ENCODE measurements around the gene MED16. TPM values are rescaled to one million over a fixed set of nuclear protein-coding genes. Genes with fewer than 3 reads are reported as not detected.

Gene MED16
- total and polyA plus RNA-seq, 10 donors, result 37.0 to 82.1 (median 52.7) TPM

GRCh38 chr19:920051-920864 lies 27.3 kb upstream of the MED16 start:
- DNase-seq, result peak; percentile 91
- peak overlapping the region in 7 of 8 donors; percentile 42 to 85 (median 60) for H3K27ac ChIP-seq
- intact Hi-C loops (cut with DNase I; ENCODE audit: low total_unique reads), result loop anchor here (2.0 to 10.0 kb wide), 2 partner anchors 57 to 135 kb away; no protein-coding TSS in a partner anchor
- WGBS, 5 donors, result 1 to 3% (median 2%) methylated on average over 60 to 84 of the region's 84 CpGs
- H3K27me3 ChIP-seq (replicated peaks in 1 of 7), result peaks cover 7 to 57% (median 44%) of the 10 kb centered on the region in 7 donors
- H3K36me3 ChIP-seq, result no peaks in the 10 kb centered on the region
- peak in 2 of 3 donors; percentile 60 to 61 for TF ChIP-seq POLR2AphosphoS5 (IDR thresholded peaks at IDR 0.05)
- TF ChIP-seq CTCF (IDR thresholded peaks at IDR 0.05 in 8 of 11, conservative IDR thresholded peaks at IDR 0.05 in 3 of 11), result peak in 2 of 11 experiments; percentile 15 to 28
- TF ChIP-seq POLR2A (IDR thresholded peaks at IDR 0.05), result no peak
- peaks cover 28 to 87% (median 71%) of the 10 kb centered on the region in 6 donors for H3K4me1 ChIP-seq
- peak overlapping the region; percentile 30 to 77 (median 45) for H3K4me3 ChIP-seq
- no peaks in the 10 kb centered on the region for H3K9me3 ChIP-seq

- Histone ChIP-seq H3K36me3 (no peaks in the 10 kb centered on the region), H3K9me3 (no peaks in the 10 kb centered on the region), H3K4me3 (peak overlapping the region; percentile 30 to 77 (median 45)), H3K27ac (peak overlapping the region in 7 of 8 donors; percentile 42 to 85 (median 60)), H3K4me1 (peaks cover 28 to 85% (median 65%) of the 10 kb centered on the region in 6 donors), H3K27me3 (replicated peaks in 1 of 7) (peaks cover 7 to 57% (median 44%) of the 10 kb centered on the region in 7 donors)
- peak in 2 of 3 donors; percentile 49 to 52 for TF ChIP-seq POLR2AphosphoS5 (IDR thresholded peaks at IDR 0.05)
- no peak for TF ChIP-seq POLR2A (IDR thresholded peaks at IDR 0.05)
- TF ChIP-seq CTCF (IDR thresholded peaks at IDR 0.05 in 8 of 11, conservative IDR thresholded peaks at IDR 0.05 in 3 of 11), result peak in 1 of 11 experiments; percentile 2
- WGBS, 5 donors, result 1 to 3% (median 3%) methylated on average over 29 to 68 of the region's 68 CpGs
- peak; percentile 87 for DNase-seq
- intact Hi-C loops (cut with DNase I; ENCODE audit: low total_unique reads), result loop anchor here (2.0 to 10.0 kb wide), 2 partner anchors 57 to 135 kb away; no protein-coding TSS in a partner anchor
These were observed 26.4 kb upstream of the MED16 start for GRCh38 chr19:919199-920050.

- peak; percentile 85 for DNase-seq
- Histone ChIP-seq H3K9me3 (no peaks in the 10 kb centered on the region), H3K27me3 (replicated peaks in 1 of 7) (peaks cover 7 to 57% (median 44%) of the 10 kb centered on the region in 7 donors), H3K36me3 (no peaks in the 10 kb centered on the region), H3K4me3 (peak overlapping the region in 5 of 8 donors; percentile 45 to 77 (median 47)), H3K4me1 (peaks cover 28 to 85% (median 63%) of the 10 kb centered on the region in 6 donors), H3K27ac (peak overlapping the region in 1 of 8 donors; percentile 85)
- no peak for TF ChIP-seq POLR2A (IDR thresholded peaks at IDR 0.05)
- no peak for TF ChIP-seq POLR2AphosphoS5 (IDR thresholded peaks at IDR 0.05)
- TF ChIP-seq CTCF (IDR thresholded peaks at IDR 0.05 in 8 of 11, conservative IDR thresholded peaks at IDR 0.05 in 3 of 11), result no peak
- 1 to 3% (median 3%) methylated on average over 31 to 57 of the region's 58 CpGs for WGBS, 5 donors
- intact Hi-C loops (cut with DNase I; ENCODE audit: low total_unique reads), result no loop called here
These were observed 25.7 kb upstream of the MED16 start for GRCh38 chr19:918481-919198.
